NCI-H1417 treated with DMSO at 0.1 percent for 48 hours (cell line): ENCODE measurements around the gene THUMPD3.

Source experiments
- DNase-seq: peaks from one replicate; lab custom pipeline; 2025; lab: John Stamatoyannopoulos, UW

THUMPD3 gene

DNA sequence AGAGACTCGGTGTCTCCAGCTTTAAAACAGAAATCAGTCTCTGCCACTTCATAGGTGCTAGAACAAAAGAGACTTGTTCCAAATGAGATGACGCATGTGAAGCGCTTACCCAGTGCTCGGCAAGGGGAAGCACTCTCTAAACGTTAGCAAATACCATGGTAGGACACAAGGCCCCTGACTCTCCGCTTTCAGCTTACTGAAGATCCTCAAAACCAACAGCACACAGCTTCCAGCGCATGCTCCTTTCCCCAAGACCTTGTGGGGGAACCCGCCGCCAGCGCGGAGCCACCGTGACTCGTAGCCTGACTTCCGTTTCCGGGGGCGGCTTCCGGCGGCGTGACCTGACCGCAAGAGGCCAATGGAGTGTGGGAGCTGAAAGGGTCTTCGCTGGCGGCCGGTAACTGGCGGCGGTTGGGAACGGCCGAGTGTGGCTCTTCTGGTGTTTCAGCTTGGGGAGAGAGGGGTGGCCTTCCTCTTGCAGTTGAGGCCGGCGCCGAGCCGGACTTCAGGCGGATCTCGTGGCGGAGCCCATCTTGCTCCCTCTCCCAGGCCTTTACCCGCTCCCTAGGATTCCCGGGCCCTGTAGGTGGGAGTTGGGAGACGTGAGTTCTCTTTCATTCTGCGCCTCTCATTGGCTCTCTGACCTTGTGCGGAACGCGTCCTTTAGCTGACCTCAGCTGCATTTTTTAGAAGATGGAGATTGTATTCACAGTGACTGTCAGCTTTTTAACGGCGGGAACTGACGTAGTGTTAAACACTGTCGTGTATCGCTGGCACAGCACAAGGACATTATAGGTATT, at the start of gene THUMPD3:
THUMPD3 (plus strand) TSS at position 324 of the 800 bp plus-strand sequence. CDS start 2,015 bp downstream, outside the sequence.
- DNase-seq, result peak; percentile 8

GRCh38 chr3:9314796-9315195, 48.1 kb upstream of the THUMPD3 start:
- DNase-seq, result no peak

- DNase-seq, result no peak
These were observed 45.9 kb upstream of the THUMPD3 start for GRCh38 chr3:9316881-9317361.

GRCh38 chr3:9322780-9323179, 40.1 kb upstream of the THUMPD3 start:
- no peak for DNase-seq

DNA sequence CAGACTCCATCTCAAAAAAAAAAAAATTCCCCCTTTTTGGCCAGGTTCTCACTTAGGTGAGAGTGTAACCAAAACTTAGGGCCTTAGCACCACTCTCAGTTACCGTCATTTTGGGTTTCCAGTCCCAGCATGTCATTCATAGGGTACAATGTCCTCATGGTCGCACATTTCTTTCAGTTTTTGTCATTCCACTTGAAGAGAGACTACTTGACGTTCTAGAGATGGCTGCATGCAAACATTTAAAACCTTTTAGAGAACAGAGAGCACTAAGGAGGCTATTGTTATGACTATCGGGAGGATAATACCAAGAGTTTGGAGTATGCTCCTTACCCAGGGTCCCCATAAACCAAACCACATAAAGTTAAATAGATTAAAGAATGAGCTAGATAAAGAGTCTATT, 37.9 kb upstream of the THUMPD3 start:
- DNase-seq, result no peak

GRCh38 chr3:9327578-9327977, 35.3 kb upstream of the THUMPD3 start:
- DNase-seq, result no peak

- no peak for DNase-seq
These were observed 32.6 kb upstream of the THUMPD3 start for GRCh38 chr3:9330166-9330703.

GRCh38 chr3:9331171-9331570, 31.7 kb upstream of the THUMPD3 start:
- no peak for DNase-seq

DNA sequence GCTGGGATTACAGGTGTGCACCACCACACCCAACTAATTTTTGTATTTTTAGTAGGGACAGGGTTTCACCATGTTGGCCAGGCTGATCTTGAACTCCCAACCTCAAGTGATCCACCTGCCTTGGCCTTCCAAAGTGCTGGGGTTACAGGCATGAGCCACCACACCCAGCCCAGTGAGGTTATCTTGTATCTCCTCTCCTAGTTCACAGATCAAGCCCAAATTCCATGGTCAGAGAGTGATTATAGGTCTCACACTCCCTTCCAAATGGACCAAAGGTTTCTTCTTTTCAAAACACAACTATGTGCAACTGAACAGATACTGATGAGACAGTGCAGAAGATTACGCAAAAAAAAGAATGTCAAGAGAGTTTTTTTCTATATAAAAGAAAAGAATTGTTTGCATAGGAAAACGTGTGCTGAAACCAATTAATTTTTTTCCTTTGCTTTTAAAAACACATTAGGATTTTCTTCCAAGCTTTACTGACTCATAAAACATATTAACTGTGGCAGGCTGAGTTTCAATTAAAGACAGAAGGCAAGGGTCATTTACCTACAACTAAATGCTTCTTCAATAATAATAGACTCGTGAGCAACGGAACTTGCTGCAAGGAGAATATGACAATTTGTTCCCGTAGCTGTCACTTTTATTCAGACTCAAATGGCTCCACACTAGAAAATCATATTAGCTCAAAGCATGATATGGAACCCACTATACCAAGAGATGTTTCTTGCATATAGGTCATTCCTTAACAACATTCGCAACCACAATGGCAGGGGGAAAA, 30.4 kb upstream of the THUMPD3 start:
- DNase-seq, result no peak

DNA sequence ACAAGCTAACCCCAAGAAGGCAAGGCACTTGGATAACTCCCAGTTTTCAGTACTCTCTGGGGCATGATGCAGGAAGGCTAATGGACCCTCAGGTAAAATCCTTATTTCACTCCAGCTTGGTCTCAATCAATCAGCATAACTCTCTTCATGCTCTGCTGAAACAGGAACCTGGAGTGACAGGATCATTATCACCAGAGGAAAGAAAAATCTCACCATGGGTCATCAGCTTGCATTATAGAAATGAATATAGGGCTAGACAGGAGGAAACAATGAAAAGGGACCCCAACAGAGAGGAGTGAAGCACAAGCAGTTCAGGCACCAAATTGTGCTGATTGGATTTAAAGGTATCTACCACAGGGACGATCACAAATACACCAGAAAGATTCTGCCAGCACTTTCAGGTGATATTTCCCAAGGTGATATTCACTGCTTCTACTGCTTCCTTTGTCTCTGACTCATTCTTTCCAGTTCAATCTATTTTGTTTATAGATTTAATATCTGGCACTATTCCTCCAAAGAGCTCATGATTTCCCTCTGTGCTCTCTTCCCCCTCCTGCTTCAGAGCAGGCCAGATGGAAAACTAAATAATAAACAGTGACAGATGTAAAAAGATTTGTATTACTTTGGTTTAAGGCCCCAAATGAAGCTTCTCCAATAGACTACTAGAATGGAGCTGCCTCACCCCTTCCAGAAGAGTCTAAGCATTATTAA, 22.9 kb upstream of the THUMPD3 start:
- no peak for DNase-seq

- DNase-seq, result no peak
These were observed 22.4 kb upstream of the THUMPD3 start for GRCh38 chr3:9340472-9340902.

DNA sequence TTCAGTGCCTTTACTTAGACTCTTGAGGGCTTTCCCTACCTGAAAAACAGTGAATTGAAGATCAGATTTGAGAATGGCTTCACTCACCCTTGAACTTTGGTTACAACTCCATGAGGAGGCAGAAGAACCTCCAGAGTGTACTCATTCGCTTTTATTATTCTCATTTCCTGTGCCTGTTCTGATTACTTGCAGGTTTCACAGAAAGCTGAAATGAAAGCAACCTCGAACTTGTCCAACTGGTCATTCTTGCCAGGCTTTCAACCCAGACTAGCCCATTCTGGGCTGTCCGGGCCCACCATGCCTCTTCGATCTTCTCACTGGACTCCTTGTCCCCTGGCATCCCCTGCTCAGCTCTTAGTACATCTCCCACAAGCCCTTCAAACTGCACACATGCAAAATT, 20.2 kb upstream of the THUMPD3 start:
- no peak for DNase-seq

DNA sequence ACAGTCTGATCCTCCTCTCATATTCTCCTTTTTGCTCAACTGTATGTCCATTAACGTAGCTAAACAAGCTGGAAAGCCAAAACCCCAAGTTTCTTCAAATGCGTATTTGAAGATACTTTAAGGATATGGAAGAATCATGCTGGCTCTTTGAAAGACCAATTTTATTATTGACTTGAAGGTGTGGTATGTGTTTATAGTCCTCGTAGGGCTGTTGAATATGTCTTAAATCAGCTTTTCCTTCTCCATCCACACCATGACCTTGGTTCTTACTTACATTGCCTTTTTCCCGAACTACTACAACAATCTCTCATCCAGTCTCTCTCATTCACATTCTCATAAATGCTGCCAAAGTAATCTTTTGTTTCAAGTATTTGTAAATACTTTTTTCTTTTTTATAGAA, 19.7 kb upstream of the THUMPD3 start:
- no peak for DNase-seq

- no peak for DNase-seq
These were observed 17.8 kb upstream of the THUMPD3 start for GRCh38 chr3:9345041-9345440.

- no peak for DNase-seq
These were observed 16.7 kb upstream of the THUMPD3 start for GRCh38 chr3:9346141-9346540.

DNA sequence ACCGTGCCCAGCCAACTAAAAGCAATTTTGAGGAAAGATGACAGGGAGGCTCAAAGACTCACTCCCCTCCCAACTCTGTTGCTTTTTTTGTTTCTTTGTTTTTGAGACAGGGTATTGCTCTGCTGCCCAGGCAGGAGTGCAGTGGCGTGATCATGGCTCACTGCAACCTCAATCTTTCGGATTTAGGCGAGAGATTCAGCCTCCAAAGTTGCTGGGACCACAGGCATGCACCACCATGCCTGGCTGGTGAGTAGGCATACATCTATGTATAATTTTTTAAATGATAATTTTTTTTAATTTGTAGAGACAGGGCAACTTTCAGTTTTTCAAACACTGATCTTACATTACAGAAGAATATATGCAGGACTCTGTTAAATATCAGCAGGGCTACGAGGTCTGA, 15.8 kb upstream of the THUMPD3 start:
- no peak for DNase-seq

DNA sequence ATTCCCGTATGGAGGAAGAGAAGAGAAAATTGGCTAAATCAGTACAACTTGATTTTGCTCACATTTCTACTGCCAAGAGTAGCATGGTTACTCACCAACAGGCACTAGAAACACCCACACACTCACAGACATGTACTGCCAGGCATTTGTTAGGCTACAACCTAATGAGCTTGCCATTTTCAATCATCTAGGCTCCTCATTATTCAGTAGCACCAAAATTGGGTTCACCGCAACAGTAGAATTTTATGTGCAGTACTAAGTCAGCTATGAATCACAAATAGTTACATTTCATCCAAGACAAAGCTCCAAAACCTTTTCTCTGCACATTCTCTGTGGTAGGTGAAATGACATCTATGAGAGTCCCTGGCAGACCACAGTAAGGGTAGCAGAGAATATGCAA, 15.0 kb upstream of the THUMPD3 start:
- no peak for DNase-seq

GRCh38 chr3:9349321-9350117, 13.3 kb upstream of the THUMPD3 start:
- no peak for DNase-seq

- DNase-seq, result no peak
These were observed 11.1 kb upstream of the THUMPD3 start for GRCh38 chr3:9351709-9352126.

DNA sequence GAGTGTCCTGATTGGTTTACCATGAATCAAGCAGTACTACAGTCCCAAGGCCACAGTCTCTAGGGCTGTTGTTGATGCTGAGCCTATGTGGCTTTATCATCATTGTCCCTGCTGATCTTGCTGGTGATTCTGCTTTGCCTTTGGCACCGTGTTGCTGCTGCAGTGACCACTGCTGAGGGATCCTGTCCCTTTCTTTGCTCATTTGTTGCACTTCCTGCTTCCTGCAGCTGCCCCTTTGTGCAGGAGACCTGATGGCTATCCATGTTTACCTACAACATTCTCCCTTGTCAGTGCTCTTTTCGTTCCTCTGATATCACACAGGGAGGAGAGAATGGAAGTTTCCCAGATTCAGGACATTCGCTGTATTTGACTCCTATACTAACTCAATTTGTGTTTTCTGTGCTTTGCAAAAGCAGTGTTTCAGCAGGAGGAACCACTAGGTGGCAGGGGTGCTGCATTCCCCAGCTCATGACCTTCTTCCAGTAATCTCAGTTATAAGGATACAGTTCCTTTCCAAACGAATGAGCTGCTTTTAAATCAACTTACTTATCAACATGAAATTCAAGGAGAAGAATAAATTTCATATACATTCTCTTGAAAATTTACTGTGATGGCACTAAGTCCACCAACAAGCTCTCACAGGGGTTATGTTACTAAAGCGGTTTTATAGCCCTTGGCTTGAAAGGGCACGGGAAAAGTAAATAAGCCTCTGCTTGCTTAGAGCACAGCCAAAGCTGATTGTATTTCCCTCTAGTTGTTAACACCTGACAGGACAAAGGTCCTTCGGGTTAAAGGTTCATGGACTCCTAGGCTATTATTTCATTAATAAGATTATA, 9.7 kb upstream of the THUMPD3 start:
- DNase-seq, result peak; percentile 22
